GF-D8 (cell line): ENCODE data around the gene SCD.
"Not testable (repeated sequence)": the region's sequence is repeated elsewhere in the genome, so short reads cannot be mapped to it uniquely, and the experiment has no call there.

Experiments
- DNase-seq: peaks from one replicate; lab custom pipeline; 2025; lab: John Stamatoyannopoulos, UW

The SCD gene

GRCh38 chr10:100346765-100347567 lies at the start of gene SCD:
Gene SCD, plus strand, starts transcription at chr10:100347233. Its CDS starts 272 bp downstream, at chr10:100347505.
- DNase-seq = peak; percentile 94

- DNase-seq = no peak
Observed at GRCh38 chr10:100297242-100297641, 49.8 kb upstream of the SCD start.

DNA sequence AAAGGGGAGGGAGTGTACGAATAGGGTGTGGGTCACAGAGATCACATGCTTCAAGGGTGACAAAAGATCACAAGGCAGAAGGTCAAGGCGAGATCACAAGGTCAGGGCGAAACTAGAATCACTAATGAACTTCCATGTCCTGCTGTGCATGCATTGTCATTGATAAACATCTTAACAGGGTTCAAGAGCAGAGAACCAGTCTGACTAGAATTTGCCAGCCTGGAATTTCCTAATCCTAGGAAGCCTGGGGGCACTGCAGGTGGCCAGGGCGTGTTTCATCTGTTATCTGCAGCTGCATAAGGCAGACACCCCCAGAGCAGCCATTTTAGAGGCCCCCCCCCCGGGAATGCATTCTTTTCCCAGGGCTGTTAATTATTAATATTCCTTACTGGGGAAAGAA lies 45.9 kb upstream of the SCD start:
- not testable (repeated sequence) for DNase-seq

GRCh38 chr10:100303724-100304319 lies 43.2 kb upstream of the SCD start:
- peak; percentile 25 for DNase-seq

DNA sequence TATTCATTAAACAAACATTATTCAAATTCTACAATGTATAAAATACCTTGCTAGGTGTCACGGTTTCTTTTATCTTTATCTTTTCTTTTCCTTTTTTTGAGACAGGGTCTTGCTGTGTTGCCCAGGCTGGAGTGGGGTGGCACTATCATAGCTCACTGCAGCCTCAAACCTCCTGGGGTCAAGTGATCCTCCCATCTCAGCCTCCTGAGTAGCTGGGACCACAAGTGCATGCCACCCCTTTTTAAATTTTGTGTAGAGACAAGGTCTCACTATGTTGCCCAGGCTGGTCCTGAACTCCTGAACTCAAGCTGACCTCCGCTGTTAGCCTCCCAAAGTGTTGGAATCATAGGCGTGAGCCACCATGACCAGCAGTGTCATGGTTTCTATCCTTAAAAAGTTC lies 42.6 kb upstream of the SCD start:
- no peak for DNase-seq

DNA sequence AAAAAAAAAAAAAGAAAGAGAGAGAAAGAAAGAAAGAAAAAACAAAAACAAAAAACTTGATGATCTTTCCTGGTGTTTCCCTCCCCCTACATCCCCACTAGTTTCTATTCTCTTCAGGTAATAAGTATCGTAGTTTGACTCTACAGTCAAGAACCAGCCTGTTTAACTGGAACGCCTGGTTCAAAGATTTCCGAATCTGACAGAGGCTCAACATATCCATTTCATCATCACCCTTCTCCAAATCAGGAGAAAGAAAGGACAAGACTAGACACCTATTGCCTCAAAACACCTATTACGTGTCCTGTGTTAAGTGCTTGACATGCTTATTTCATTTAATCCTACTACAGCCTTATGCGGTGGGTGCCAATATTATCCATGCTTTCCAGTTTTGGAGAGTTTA lies 40.2 kb upstream of the SCD start:
- DNase-seq = no peak

- no peak for DNase-seq
Observed at GRCh38 chr10:100307684-100308083, 39.3 kb upstream of the SCD start.

- no peak for DNase-seq
Observed at GRCh38 chr10:100311298-100311697, 35.7 kb upstream of the SCD start.

GRCh38 chr10:100315615-100316014 lies 31.4 kb upstream of the SCD start:
- DNase-seq = no peak

- no peak for DNase-seq
Observed at GRCh38 chr10:100318207-100318606, 28.8 kb upstream of the SCD start.

DNA sequence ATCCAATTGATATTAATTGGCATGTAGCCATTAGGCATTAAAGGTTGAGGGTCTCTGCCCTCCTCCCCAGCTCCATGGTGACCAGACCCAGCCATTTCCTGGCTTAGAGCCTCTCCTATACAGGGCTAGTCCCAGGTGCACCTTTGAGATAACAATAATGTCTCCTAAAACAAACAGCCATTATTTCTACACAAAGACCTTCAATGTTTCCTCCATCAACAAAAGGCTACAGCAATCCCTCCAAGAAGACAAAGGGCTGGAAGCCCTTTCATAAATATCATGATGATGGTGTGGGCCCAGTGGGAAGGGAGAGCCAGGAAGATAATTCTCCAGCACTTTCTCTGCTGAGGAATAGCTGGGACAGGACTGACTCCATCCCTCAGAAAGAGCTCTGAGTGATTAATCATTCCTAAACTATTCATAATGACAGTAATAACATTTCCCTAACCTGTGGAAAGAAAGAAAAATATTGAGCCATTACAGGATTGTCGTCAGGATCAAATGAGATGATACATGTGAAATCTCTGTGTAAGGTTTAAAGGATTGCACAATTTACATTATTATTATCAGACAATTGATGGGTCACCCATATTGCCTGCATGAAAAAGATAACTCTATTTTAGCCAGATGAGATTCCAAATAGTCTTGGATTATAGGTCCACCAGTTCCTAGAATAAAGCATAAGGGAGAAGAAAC lies 27.2 kb upstream of the SCD start:
- no peak for DNase-seq

DNA sequence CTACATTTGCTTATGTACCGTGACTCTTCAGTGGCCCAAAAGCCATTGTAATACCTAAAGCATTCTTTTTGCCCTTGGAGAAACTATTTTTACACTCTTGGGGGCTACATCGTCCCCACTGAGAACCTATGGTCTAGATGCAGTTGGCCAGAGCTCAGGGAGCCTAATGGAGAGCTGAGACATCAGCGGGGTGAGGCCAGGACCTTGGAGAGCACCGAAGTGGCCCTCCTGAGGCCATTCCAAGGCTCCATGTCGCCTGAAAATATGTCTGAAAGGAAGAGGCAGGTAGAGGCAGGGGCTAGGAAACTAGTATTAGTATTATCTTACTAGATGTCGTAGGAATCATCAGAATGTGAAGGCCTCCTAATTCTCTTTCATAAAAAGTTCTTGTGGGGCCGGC lies 21.9 kb upstream of the SCD start:
- no peak for DNase-seq

- peak; percentile 87 for DNase-seq
Observed at GRCh38 chr10:100327007-100327717, 19.9 kb upstream of the SCD start.

DNA sequence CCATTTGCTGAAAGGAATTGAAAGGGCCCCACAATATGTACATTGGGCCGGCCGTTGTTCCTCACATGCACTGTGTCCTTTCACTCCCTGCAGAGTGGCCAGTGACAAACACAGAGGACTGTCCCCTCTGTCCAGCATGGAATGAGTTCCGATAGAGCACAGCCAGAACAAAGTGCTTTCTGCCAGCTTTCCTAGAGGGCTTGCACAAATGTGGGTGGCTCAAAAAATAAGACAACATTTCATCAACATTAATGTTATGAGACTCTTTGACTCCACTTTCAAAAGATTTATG lies 19.4 kb upstream of the SCD start:
- DNase-seq = no peak

DNA sequence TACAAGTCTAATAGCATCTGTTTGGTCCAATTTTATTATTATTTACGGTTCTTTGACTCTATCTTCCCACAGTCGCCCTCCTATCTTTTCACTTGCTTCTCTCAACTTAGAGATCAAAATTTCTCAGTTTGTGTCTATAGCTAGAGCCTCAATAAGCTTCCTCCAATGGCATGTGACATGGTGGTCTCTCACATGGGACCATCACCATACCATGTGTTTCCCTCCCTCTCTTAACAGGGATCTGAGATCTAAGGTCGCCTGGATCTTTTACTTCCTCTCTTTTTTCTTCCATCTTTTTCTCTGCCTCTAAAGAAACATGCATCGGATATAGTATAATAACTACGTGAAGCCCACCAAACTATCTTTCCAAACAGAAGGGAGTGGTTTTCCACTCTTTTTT lies 18.8 kb upstream of the SCD start:
- no peak for DNase-seq

- DNase-seq = no peak
Observed at GRCh38 chr10:100330079-100330478, 17.0 kb upstream of the SCD start, which contains the start of gene PKD2L1. Gene PKD2L1, minus strand, starts transcription at chr10:100330228. Its CDS starts 125 bp downstream, at chr10:100330103.

GRCh38 chr10:100333106-100333505 lies 13.9 kb upstream of the SCD start:
- DNase-seq = no peak

- no peak for DNase-seq
Observed at GRCh38 chr10:100333661-100334440, 13.2 kb upstream of the SCD start.

GRCh38 chr10:100334762-100335161 lies 12.3 kb upstream of the SCD start:
- DNase-seq = no peak

GRCh38 chr10:100338434-100339036 lies 8.5 kb upstream of the SCD start:
- DNase-seq = peak; percentile 23

GRCh38 chr10:100339236-100339635 lies 7.8 kb upstream of the SCD start:
- DNase-seq = no peak
